Measurements from ENCODE around the gene ASCC1. TPM values are rescaled to one million over a fixed set of nuclear protein-coding genes. Genes with fewer than 3 reads are reported as not detected.

ASCC1 gene
- total RNA-seq, 4 donors from 2014 or later: 18.7 to 28.4 (median 24.7) TPM

- 92 to 94% methylated on average over 2 of the region's 2 CpGs for WGBS, 2 donors
- Histone ChIP-seq H3K27ac (no peak overlapping the region), H3K9me3 (no peaks in the 10 kb centered on the region), H3K4me3 (no peak overlapping the region), H3K4me1 (no peaks in the 10 kb centered on the region), H3K27me3 (no peaks in the 10 kb centered on the region), H3K36me3 (peaks cover 0 to 60% (median 3%) of the 10 kb centered on the region in 3 donors)
- TF ChIP-seq POLR2A (IDR thresholded peaks at IDR 0.05) (no peak), CTCF (IDR thresholded peaks at IDR 0.05) (no peak)
- intact Hi-C loops (cut with DNase I): no loop called here
- DNase-seq: no peak
Measured at GRCh38 chr10:72094574-72094973, 121.5 kb downstream of the ASCC1 start.

GRCh38 chr10:72093450-72093849 is 122.6 kb downstream of the ASCC1 start:
- intact Hi-C loops (cut with DNase I): no loop called here
- TF ChIP-seq CTCF (IDR thresholded peaks at IDR 0.05) (no peak), POLR2A (IDR thresholded peaks at IDR 0.05) (no peak)
- H3K4me3 ChIP-seq: no peak overlapping the region
- peaks cover 0 to 53% (median 3%) of the 10 kb centered on the region in 3 donors for H3K36me3 ChIP-seq
- H3K4me1 ChIP-seq: peaks cover 4 to 7% (median 4%) of the 10 kb centered on the region in 3 donors
- no peaks in the 10 kb centered on the region for H3K9me3 ChIP-seq
- no peak overlapping the region for H3K27ac ChIP-seq
- peaks cover 0 to 9% (median 5%) of the 10 kb centered on the region in 4 donors for H3K27me3 ChIP-seq
- DNase-seq: no peak
- WGBS, 2 donors: 77 to 81% methylated on average over 4 of the region's 4 CpGs

GRCh38 chr10:72092987-72093386 is 123.1 kb downstream of the ASCC1 start:
- H3K4me1 ChIP-seq: peaks cover 8 to 11% (median 9%) of the 10 kb centered on the region in 3 donors
- peaks cover 4 to 14% (median 9%) of the 10 kb centered on the region in 4 donors for H3K27me3 ChIP-seq
- intact Hi-C loops (cut with DNase I): no loop called here
- no peak overlapping the region for H3K4me3 ChIP-seq
- 93 to 98% methylated on average over 2 of the region's 2 CpGs for WGBS, 2 donors
- no peak overlapping the region for H3K27ac ChIP-seq
- peaks cover 0 to 48% (median 3%) of the 10 kb centered on the region in 3 donors for H3K36me3 ChIP-seq
- TF ChIP-seq POLR2A (IDR thresholded peaks at IDR 0.05) (no peak), CTCF (IDR thresholded peaks at IDR 0.05) (no peak)
- DNase-seq: no peak
- no peaks in the 10 kb centered on the region for H3K9me3 ChIP-seq

GRCh38 chr10:72092171-72092924 is 123.7 kb downstream of the ASCC1 start:
- intact Hi-C loops (cut with DNase I): no loop called here

More at GRCh38 chr10:72092171-72092924, 123.7 kb downstream of the ASCC1 start:
- Histone ChIP-seq H3K4me3 (no peak overlapping the region), H3K9me3 (no peaks in the 10 kb centered on the region), H3K27me3 (peaks cover 10 to 20% (median 15%) of the 10 kb centered on the region in 4 donors), H3K27ac (no peak overlapping the region), H3K36me3 (peaks cover 0 to 44% (median 3%) of the 10 kb centered on the region in 3 donors), H3K4me1 (peaks cover 15 to 18% (median 16%) of the 10 kb centered on the region in 3 donors)
- 92 to 94% methylated on average over 8 of the region's 8 CpGs for WGBS, 2 donors
- TF ChIP-seq CTCF (IDR thresholded peaks at IDR 0.05) (no peak), POLR2A (IDR thresholded peaks at IDR 0.05) (no peak)
- DNase-seq: no peak
